ENCODE data around the gene GPR32. TPM values are rescaled to one million over a fixed set of nuclear protein-coding genes. Genes with fewer than 3 reads are reported as not detected.
A peak's percentile ranks its signal among the peaks of the same experiment; 100 is the strongest.

Gene GPR32
- total RNA-seq, 1 donor from 2014 or later, result not detected

GRCh38 chr19:50812474-50812873, 42.2 kb downstream of the GPR32 start:
- no peak overlapping the region for H3K27ac ChIP-seq
- ATAC-seq, result no peak
- TF ChIP-seq CTCF (IDR thresholded peaks at IDR 0.05), result no peak
- H3K4me3 ChIP-seq, result no peak overlapping the region
- H3K4me1 ChIP-seq, result no peaks in the 10 kb centered on the region
- intact Hi-C loops (cut with DNase I), result no loop called here
- no peaks in the 10 kb centered on the region for H3K9me3 ChIP-seq
- peaks cover 13% of the 10 kb centered on the region for H3K27me3 ChIP-seq
- no peaks in the 10 kb centered on the region for H3K36me3 ChIP-seq
- DNase-seq, result no peak

- ATAC-seq (no peak), DNase-seq (no peak)
- no peaks in the 10 kb centered on the region for H3K9me3 ChIP-seq
- H3K4me3 ChIP-seq, result no peak overlapping the region
- H3K27ac ChIP-seq, result no peak overlapping the region
- H3K4me1 ChIP-seq, result no peaks in the 10 kb centered on the region
- no peaks in the 10 kb centered on the region for H3K36me3 ChIP-seq
- TF ChIP-seq CTCF (IDR thresholded peaks at IDR 0.05), result no peak
- intact Hi-C loops (cut with DNase I), result no loop called here
- peaks cover 35% of the 10 kb centered on the region for H3K27me3 ChIP-seq
Measured at GRCh38 chr19:50814883-50815282, 44.6 kb downstream of the GPR32 start.

- ATAC-seq (no peak), DNase-seq (no peak)
- Histone ChIP-seq H3K36me3 (no peaks in the 10 kb centered on the region), H3K27me3 (peaks cover 40% of the 10 kb centered on the region), H3K9me3 (no peaks in the 10 kb centered on the region), H3K27ac (no peak overlapping the region), H3K4me1 (no peaks in the 10 kb centered on the region), H3K4me3 (no peak overlapping the region)
- intact Hi-C loops (cut with DNase I), result no loop called here
- no peak for TF ChIP-seq CTCF (IDR thresholded peaks at IDR 0.05)
Measured at GRCh38 chr19:50815439-50815838, 45.2 kb downstream of the GPR32 start.

GRCh38 chr19:50817941-50818858, 47.9 kb downstream of the GPR32 start:
- Histone ChIP-seq H3K4me3 (peak overlapping the region; percentile 15), H3K27ac (no peak overlapping the region), H3K4me1 (no peaks in the 10 kb centered on the region), H3K9me3 (no peaks in the 10 kb centered on the region), H3K36me3 (no peaks in the 10 kb centered on the region), H3K27me3 (peaks cover 53% of the 10 kb centered on the region)
- no peak for TF ChIP-seq CTCF (IDR thresholded peaks at IDR 0.05)
- intact Hi-C loops (cut with DNase I), result no loop called here
- peak; percentile 64 for ATAC-seq
- peak; percentile 73 for DNase-seq

GRCh38 chr19:50818859-50819472, 48.7 kb downstream of the GPR32 start:
- Histone ChIP-seq H3K36me3 (no peaks in the 10 kb centered on the region), H3K4me3 (no peak overlapping the region), H3K27ac (no peak overlapping the region), H3K27me3 (peaks cover 46% of the 10 kb centered on the region), H3K4me1 (no peaks in the 10 kb centered on the region), H3K9me3 (no peaks in the 10 kb centered on the region)
- ATAC-seq (no peak), DNase-seq (no peak)
- intact Hi-C loops (cut with DNase I), result no loop called here
- TF ChIP-seq CTCF (IDR thresholded peaks at IDR 0.05), result no peak
